GM23338 (cell line): ENCODE data around the gene CLDN24. TPM values are rescaled to one million over a fixed set of nuclear protein-coding genes. Genes with fewer than 3 reads are reported as not detected.

Source experiments
- ATAC-seq: fragments of 200-7000 bp; cut with Tn5 transposase; 3 replicates; pipeline ENCODE4 v1.9.1; 2020
- DNase-seq: peaks from one replicate; pipeline ENCODE4 v3.0.0-alpha.2; 2015; ENCODE audit warnings: low spot score
- H2AFZ ChIP-seq: fragments of 200-600 bp; sonication (generic); 2 replicates; pipeline ENCODE4 v1.8.0; 2016; ENCODE audit warnings: antibody characterized with exemption, mild to moderate bottlenecking, moderate library complexity
- H3F3A ChIP-seq: fragments of 200-600 bp; sonication (generic); replicated peaks from 2 replicates; pipeline ENCODE4 v1.8.0; 2017; ENCODE audit warnings: antibody characterized with exemption, mixed run types, low read depth
- H3K27ac ChIP-seq: fragments of 200-600 bp; sonication (generic); 2 replicates; pipeline ENCODE4 v1.6.1; 2016; ENCODE audit warnings: low read depth
- H3K27me3 ChIP-seq: fragments of 200-600 bp; sonication (generic); 2 replicates; pipeline ENCODE4 v1.8.0; 2016; ENCODE audit warnings: mild to moderate bottlenecking, mixed run types, moderate library complexity; ENCODE audit not compliant: insufficient read depth
- H3K36me3 ChIP-seq: fragments of 200-600 bp; sonication (generic); 2 replicates; pipeline ENCODE4 v1.8.0; 2016; ENCODE audit warnings: mild to moderate bottlenecking; ENCODE audit not compliant: insufficient read depth
- H3K4me1 ChIP-seq: fragments of 200-600 bp; sonication (generic); 2 replicates; pipeline ENCODE4 v1.8.0; 2016; ENCODE audit warnings: mild to moderate bottlenecking, moderate library complexity; ENCODE audit not compliant: insufficient read depth
- H3K4me2 ChIP-seq: fragments of 200-600 bp; sonication (generic); 2 replicates; pipeline ENCODE4 v1.7.1; 2017; ENCODE audit warnings: mixed run types
- H3K4me3 ChIP-seq: fragments of 200-600 bp; sonication (generic); 2 replicates; pipeline ENCODE4 v1.6.1; 2016; ENCODE audit warnings: mixed run types
- H3K79me2 ChIP-seq: fragments of 200-600 bp; sonication (generic); replicated peaks from 2 replicates; pipeline ENCODE4 v1.8.0; 2017; ENCODE audit warnings: mild to moderate bottlenecking; ENCODE audit not compliant: insufficient read depth
- H3K9me2 ChIP-seq: fragments of 200-600 bp; sonication (generic); 2 replicates; pipeline ENCODE4 v1.8.0; 2017; ENCODE audit not compliant: insufficient read depth
- H4K20me1 ChIP-seq: fragments of 200-600 bp; sonication (generic); replicated peaks from 2 replicates; pipeline ENCODE4 v1.8.0; 2017; ENCODE audit warnings: mild to moderate bottlenecking; ENCODE audit not compliant: insufficient read depth
- H3K27ac Mint-ChIP-seq: 2 replicates; pipeline ENCODE4 v1.8.0; 2020; ENCODE audit warnings: inconsistent platforms, mild to moderate bottlenecking, moderate library complexity, mixed read lengths
- H3K27me3 Mint-ChIP-seq: 3 replicates; pipeline ENCODE4 v1.8.0; 2022; ENCODE audit warnings: low read depth, mild to moderate bottlenecking, moderate library complexity, mixed read lengths, inconsistent platforms; ENCODE audit not compliant: insufficient read depth, poor library complexity
- H3K36me3 Mint-ChIP-seq: 3 replicates; pipeline ENCODE4 v1.8.0; 2021; ENCODE audit warnings: low read depth, mild to moderate bottlenecking, inconsistent platforms, moderate library complexity, mixed read lengths
- H3K4me1 Mint-ChIP-seq: 3 replicates; pipeline ENCODE4 v1.8.0; 2020; ENCODE audit warnings: mild to moderate bottlenecking, inconsistent platforms, mixed read lengths
- H3K4me3 Mint-ChIP-seq: 3 replicates; pipeline ENCODE4 v1.8.0; 2021; ENCODE audit warnings: moderate library complexity, mild to moderate bottlenecking, inconsistent platforms, mixed read lengths
- H3K9me3 Mint-ChIP-seq: 3 replicates; pipeline ENCODE4 v1.8.0; 2020; ENCODE audit warnings: moderate library complexity, mild to moderate bottlenecking, inconsistent platforms, mixed read lengths
- CREB1 ChIP-seq: fragments of 250-450 bp; sonication (Bioruptor Pico); IDR thresholded peaks from 2 replicates; pipeline ENCODE4 v1.5.0; 2020; ENCODE audit warnings: low read depth, mild to moderate bottlenecking, moderate library complexity
- CTCF ChIP-seq, 2 experiments: fragments of 200-600 bp in 1 of 2; sonication (generic) in 1 of 2; conservative IDR thresholded peaks; 2 replicates each; pipeline versions ENCODE4 v1.5.1 to v1.6.1; 2016 to 2017; ENCODE audit warnings: antibody characterized with exemption in 2 of 2, low read depth in 2 of 2, mild to moderate bottlenecking in 2 of 2, moderate library complexity in 1 of 2
- ETS1 ChIP-seq: IDR thresholded peaks from 2 replicates; pipeline ENCODE4 v1.6.1; 2016; ENCODE audit warnings: antibody characterized with exemption
- EZH2 ChIP-seq: fragments of 200-600 bp; sonication (generic); IDR thresholded peaks from one replicate; pipeline ENCODE4 v1.8.0; 2017; ENCODE audit warnings: antibody characterized with exemption, mild to moderate bottlenecking, low read depth; ENCODE audit not compliant: unreplicated experiment
- EZH2phosphoT487 ChIP-seq: fragments of 200-600 bp; sonication (generic); IDR thresholded peaks from one replicate; pipeline ENCODE4 v1.8.1; 2018; ENCODE audit warnings: antibody characterized with exemption; ENCODE audit not compliant: unreplicated experiment
- JUNB ChIP-seq: IDR thresholded peaks from one replicate; pipeline ENCODE4 v1.6.1; 2016; ENCODE audit warnings: antibody characterized with exemption; ENCODE audit not compliant: unreplicated experiment
- NANOG ChIP-seq: IDR thresholded peaks from 2 replicates; pipeline ENCODE4 v1.6.1; 2016; ENCODE audit warnings: antibody characterized with exemption, borderline replicate concordance
- POLR2AphosphoS5 ChIP-seq: IDR thresholded peaks from 2 replicates; pipeline ENCODE4 v1.6.1; 2016; ENCODE audit warnings: antibody characterized with exemption, low read depth
- REST ChIP-seq: IDR thresholded peaks from one replicate; pipeline ENCODE4 v1.6.1; 2018; ENCODE audit warnings: antibody characterized with exemption; ENCODE audit not compliant: unreplicated experiment
- STAT1 ChIP-seq: IDR thresholded peaks from one replicate; pipeline ENCODE4 v1.6.1; 2016; ENCODE audit warnings: antibody characterized with exemption; ENCODE audit not compliant: unreplicated experiment
- ZNF331 ChIP-seq: fragments of 250-450 bp; sonication (Bioruptor Pico); IDR thresholded peaks from 2 replicates; pipeline ENCODE4 v1.5.0; 2020; ENCODE audit warnings: low read depth, mild to moderate bottlenecking, moderate library complexity
- polyA plus RNA-seq: library from polyadenylated mRNA; unstranded; fragments of >200 nt; fragmentation: Nextera tagmentation; extraction: Ambion mirVana; gene quantifications from 2 replicates; pipeline ENCODE4 v1.2.1, GENCODE V29; 2016
- total RNA-seq: library from RNA; depleted of rRNA; stranded (reverse); fragments of >200 nt; shearing (Covaris generic); gene quantifications from 2 replicates; pipeline ENCODE4 v1.2.3, GENCODE V29; 2014

Gene CLDN24
- total and polyA plus RNA-seq, 2 experiments from 2014 or later = not detected

GRCh38 chr4:183288955-183289354, 33.3 kb downstream of the CLDN24 start:
- no peak overlapping the region for H3K27ac Mint-ChIP-seq
- no peaks in the 10 kb centered on the region for H3K9me3 Mint-ChIP-seq
- H3K4me1 Mint-ChIP-seq = peaks cover 3% of the 10 kb centered on the region; the same call in 2 of the 3 replicates
- Histone ChIP-seq H3K27me3 (no peaks in the 10 kb centered on the region), H4K20me1 (no peaks in the 10 kb centered on the region), H3K4me3 (no peak overlapping the region), H3K36me3 (peaks cover 38% of the 10 kb centered on the region), H3K9me2 (no peaks in the 10 kb centered on the region), H3K27ac (no peak overlapping the region), H3K79me2 (no peaks in the 10 kb centered on the region), H3K4me1 (no peaks in the 10 kb centered on the region), H2AFZ (no peak overlapping the region), H3K4me2 (no peak overlapping the region), H3F3A (no peaks in the 10 kb centered on the region)
- H3K4me3 Mint-ChIP-seq = no peak overlapping the region
- DNase-seq = peak; percentile 4
- H3K36me3 Mint-ChIP-seq = peaks cover 76% of the 10 kb centered on the region
- ATAC-seq = peak; percentile 63
- peaks cover 11% of the 10 kb centered on the region for H3K27me3 Mint-ChIP-seq
- TF ChIP-seq CTCF (conservative IDR thresholded peaks at IDR 0.05; ENCODE audit: low read depth in 2 of 2) = peak in 1 of 2 experiments; percentile 31; a peak in 2 of 4 replicates
- TF ChIP-seq EZH2phosphoT487 = no peak

- DNase-seq (no peak), ATAC-seq (no peak)
- H3K27ac ChIP-seq = no peak overlapping the region; the same call in 1 of the 2 replicates
- Mint-ChIP-seq H3K9me3 (no peaks in the 10 kb centered on the region), H3K36me3 (peaks cover 84% of the 10 kb centered on the region), H3K4me1 (peaks cover 3% of the 10 kb centered on the region; the same call in 2 of the 3 replicates), H3K4me3 (no peak overlapping the region), H3K27ac (no peak overlapping the region), H3K27me3 (peaks cover 11% of the 10 kb centered on the region)
- no peaks in the 10 kb centered on the region for H3K4me1 ChIP-seq
- no peak overlapping the region for H2AFZ ChIP-seq
- peaks cover 48% of the 10 kb centered on the region for H3K36me3 ChIP-seq
- no peak overlapping the region for H3K4me2 ChIP-seq
- no peaks in the 10 kb centered on the region for H3K9me2 ChIP-seq
- no peaks in the 10 kb centered on the region for H3K79me2 ChIP-seq
- H3K27me3 ChIP-seq = no peaks in the 10 kb centered on the region
- H4K20me1 ChIP-seq = no peaks in the 10 kb centered on the region; the same call in 1 of the 2 replicates
- no peaks in the 10 kb centered on the region for H3F3A ChIP-seq
- H3K4me3 ChIP-seq = no peak overlapping the region
- TF ChIP-seq EZH2 (no peak), JUNB (no peak), CREB1 (CRISPR knock-in tag) (no peak), POLR2AphosphoS5 (no peak), REST (no peak), CTCF (conservative IDR thresholded peaks at IDR 0.05; ENCODE audit: low read depth in 2 of 2) (no peak), EZH2phosphoT487 (no peak), ZNF331 (CRISPR knock-in tag) (no peak), NANOG (no peak), ETS1 (no peak), STAT1 (no peak)
Measured at GRCh38 chr4:183287677-183288076, 34.5 kb downstream of the CLDN24 start.
